GM19452 (cell line): ENCODE measurements around the gene HIF3A.
"Not testable (repeated sequence)": the region's sequence is repeated elsewhere in the genome, so short reads cannot be mapped to it uniquely, and the experiment has no call there.

Source experiments
- ATAC-seq: cut with Tn5 transposase; IDR thresholded peaks from one replicate; pipeline ENCODE4 v1.9.1; 2021; ENCODE audit not compliant: unreplicated experiment

The HIF3A gene

DNA sequence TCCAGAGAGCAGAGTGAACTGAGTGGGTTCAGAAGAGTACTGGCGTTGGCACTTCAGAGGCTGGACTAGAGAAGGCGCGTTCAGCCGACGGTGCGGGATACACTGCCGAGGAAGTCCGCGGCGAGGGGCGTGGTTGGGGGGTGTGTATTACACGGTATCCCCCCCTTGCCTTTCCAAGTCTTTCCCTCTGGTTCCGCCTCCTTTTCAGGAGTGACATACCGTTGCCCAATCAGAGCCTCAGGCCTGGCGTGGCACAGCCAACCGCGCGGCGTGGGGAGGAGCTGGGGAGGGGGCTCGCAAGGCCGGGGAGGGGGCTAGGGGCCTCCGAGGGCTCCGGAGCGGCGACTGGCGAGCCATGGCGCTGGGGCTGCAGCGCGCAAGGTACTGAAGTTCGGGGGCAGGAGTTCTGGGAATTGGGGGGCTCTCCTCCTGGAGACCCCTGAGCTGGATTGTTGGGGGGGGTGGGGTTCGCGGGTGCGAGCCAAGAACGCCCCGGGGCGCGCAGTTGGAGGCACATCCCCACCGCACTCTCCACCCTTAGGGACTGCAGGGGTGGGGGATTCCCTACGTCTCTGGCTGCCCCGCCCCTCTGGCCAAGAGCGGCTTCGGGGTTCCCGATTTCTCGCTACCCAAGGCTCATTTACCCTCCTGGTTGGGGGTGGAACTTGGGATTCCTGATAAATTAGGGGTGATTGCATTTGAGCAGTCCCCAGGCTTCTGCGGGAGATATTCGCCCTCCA, at the start of gene HIF3A:
Gene HIF3A (plus strand): TSS at position 321 of the 740 bp plus-strand sequence. CDS start 35 bp downstream, at position 356.
- no peak for ATAC-seq

DNA sequence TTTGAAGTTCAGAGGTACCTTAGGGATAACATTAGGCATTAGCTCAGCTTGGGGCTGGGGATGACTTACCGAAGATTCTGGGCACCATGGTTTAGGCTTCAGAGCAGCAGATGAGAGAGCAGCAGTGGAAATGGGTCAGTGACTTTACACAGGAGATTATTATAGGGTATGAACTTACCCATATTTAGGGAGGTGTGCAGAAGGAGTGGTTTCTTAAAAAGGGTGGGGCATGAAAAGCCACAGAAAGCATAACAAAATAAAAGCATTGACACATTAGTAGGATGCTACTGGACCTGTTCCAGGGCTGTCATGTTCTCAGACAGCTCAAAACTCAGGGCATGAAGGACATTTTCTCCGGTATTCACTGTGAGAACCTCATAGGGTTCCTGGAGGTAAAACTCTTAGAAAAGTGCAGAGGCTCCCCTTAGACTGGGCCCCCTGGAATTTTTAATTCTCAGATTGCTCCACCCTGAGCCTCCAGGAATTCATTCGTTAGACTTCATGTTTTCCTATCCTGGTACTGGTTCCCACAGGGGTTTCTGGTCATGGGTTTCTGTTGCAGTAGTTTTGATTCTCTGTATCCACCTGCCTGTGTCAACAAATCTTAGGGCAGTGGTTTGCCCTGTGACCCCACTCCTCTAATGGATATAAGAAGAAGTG, 46.6 kb upstream of the HIF3A start:
- ATAC-seq = no peak

DNA sequence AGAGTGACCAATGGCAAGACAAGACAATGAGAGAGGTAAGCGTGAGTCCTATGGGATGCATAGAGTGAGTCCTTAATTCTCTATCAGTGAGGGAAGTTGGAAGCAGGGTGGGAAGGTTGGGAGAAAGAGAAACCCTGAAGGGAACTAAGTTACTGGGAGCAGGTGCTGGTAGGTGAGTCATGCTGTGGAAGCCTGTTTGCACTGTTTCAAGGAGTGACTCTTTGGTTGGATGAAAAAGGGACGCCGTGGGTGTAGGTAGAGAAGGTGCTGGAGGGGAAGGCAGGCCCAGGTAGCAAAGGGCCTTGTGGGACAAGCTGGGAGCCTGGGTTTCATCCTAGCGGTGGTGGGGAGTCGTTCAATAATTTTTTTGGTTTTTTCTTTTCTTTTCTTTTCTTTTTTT, 45.4 kb upstream of the HIF3A start:
- no peak for ATAC-seq

DNA sequence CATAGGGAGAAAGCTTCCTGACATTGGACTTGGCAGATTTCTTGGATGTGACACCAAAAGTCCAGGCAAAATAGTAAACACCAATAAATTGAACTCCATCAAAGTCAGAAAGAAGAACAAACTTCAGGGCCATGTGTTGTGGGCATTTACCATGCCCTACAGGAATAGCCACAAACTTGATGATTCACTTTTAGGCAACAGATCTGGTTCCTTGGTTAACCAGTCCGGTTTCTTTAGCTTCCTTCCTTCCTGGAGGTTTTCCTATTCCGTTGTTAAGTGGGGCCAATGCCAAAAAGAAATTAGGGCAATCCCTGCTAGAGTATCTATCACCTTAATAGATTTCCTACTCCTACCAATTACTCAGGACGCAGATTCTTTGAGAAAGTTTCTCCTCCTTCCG, 42.1 kb upstream of the HIF3A start:
- ATAC-seq = no peak

DNA sequence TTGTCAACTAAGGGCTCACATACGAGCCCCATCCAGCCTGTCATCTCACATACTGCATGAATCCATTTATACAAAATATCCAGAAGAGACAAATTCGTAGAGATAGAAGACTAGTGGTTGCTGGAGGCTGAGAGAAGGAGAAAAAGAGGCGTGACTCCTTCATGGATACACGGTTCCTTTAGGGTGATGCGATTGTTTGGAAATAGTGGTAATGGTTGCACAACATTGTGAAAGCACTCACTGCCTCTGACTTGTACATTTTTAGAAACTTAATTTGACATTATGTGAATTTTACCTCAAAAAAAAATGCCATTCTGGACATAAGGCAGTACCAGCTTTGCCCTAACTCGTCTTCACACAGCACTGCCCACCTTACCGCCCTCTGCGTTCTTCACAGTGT, 40.0 kb upstream of the HIF3A start:
- ATAC-seq = no peak

DNA sequence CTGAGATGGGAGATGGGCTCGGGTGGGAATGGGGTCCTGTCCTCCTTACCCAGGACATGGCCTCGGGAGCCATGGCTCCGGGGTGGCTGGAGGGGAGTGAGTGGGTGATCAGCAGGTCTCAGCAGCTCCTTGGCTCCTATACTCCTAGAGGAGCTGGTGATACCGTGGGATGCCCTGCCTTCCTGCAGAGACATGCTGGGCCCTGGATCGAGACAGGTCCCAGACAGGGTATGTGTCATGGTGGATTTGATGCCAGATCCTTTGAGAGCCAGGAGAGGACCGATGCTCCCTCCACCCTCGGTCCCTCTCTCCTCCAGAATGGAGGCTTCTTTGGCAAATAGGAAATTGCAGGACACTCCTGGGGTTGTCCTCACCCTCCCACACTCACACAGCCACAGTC, 35.3 kb upstream of the HIF3A start:
- not testable (repeated sequence) for ATAC-seq

DNA sequence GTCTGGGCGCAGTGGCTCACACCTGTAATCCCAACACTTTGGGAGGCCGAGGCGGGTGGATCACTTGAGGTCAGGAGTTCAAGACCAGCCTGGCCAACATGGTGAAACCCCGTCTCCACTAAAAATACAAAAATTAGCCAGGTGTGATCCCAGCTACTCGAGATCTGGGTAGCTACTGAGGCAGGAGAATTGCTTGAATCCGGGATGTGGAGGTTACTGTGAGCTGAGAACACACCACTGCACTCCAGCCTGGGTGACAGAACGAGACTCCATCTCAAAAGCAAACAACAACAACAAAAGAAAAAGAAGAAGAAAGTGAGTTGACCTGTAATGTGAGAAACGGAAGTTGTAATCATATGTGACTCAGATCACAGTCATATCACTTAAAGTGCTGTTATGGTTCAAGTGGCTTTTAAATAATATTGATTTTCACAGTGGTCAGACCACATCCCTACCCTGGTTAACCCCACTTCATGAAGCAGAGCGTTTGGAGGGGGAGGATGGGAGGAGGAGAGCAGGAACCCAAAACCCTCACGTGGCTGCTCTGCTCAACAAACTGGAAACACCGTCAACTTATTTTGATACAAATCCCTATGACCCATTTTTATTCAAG, 34.1 kb upstream of the HIF3A start:
- ATAC-seq = peak; percentile 69

DNA sequence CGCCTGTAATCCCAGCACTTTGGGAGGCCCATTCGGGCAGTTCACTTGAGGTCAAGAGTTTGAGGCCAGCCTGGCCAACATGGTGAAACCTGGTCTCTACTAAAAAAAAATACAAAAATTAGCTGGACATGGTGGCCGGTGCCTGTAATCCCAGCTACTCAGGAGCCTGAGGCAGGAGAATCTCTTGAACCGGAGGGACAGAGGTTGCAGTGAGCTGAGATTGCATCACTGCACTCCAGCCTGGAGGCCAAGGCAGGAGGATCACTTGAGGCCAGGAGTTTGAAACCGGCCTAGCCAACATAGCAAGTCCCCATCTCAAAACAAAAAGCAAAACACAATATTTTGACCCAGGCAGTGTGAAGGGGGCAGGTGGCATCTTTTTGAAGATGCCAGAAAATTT, 32.0 kb upstream of the HIF3A start:
- not testable (repeated sequence) for ATAC-seq

DNA sequence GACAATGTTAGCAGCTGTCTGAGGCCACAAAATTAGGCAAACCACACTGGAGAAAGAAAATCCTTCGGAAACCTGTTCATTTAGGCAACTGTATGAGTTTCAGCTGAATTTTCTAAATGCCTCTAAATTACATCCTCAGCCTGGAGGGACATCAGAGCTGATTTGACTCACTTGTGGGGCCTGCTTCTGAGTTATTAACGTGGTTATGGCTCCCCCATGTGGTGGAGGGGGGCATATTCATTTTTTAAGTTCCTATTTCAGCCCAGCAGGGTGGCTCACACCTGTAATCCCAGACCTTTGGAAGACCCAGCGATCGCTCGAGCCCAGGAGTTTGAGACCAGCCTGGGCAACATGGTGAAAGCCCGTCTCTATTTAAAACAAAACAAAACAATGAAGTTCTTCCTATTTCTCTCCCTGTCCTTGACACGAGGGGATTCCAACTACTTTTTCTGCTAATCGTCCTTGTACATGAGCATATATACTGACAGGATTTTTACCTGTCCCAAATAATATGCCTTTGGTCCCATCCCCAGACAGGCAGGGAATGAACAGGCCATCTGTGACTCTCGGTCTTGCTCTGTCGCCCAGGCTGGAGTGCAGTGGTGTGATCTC, 31.5 kb upstream of the HIF3A start:
- no peak for ATAC-seq

DNA sequence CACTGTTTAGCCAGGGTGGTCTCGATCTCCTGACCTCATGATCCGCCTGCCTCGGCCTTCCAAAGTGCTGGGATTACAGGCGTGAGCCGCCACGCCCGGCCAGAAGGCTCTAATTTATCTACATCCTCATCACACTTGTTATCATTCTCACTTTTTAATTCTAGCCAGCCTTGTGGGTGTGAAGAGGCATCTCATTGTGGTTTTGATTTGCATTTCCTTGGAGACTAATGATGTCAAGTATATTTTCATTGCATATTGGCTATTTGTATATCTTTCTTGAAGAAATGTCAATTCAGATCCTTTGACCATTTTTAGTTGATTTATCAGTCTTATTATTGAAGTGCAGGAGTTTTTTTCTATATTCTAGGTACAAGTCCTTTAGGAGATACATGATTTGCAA, 27.7 kb upstream of the HIF3A start:
- no peak for ATAC-seq

DNA sequence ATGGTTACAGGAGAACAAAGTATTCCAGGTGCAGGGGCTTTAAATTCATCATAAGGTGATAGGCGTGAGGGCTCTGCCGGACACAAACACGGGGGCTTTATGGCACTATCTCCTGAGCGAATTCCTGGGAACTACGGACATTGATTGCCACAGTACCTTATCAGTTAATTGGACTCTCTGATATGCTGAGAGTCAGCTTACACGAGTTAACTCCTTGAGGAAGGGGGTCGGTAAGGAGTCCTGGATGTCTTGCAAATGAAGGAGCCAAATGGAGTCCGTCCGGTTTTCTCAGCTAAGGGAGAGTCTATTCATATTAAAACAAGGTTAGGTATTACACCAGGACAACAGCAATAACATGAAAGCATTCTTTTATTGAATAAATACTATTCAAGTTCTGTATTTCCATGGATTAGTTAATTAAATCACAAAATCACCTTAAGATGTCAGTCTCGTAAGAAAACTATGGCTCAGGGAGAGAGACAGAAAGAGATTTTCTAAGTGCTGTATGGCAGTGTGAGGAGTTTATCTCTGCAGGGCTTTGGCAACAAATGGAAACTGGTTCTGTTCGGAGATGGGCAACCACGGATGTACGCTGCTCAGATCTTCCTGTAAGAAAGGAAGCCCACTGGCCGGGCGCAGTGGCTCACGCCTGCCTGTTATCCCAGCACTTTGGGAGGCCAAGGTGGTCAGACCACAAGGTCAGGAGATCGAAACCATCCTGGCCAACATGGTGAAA, 26.2 kb upstream of the HIF3A start:
- ATAC-seq = no peak

DNA sequence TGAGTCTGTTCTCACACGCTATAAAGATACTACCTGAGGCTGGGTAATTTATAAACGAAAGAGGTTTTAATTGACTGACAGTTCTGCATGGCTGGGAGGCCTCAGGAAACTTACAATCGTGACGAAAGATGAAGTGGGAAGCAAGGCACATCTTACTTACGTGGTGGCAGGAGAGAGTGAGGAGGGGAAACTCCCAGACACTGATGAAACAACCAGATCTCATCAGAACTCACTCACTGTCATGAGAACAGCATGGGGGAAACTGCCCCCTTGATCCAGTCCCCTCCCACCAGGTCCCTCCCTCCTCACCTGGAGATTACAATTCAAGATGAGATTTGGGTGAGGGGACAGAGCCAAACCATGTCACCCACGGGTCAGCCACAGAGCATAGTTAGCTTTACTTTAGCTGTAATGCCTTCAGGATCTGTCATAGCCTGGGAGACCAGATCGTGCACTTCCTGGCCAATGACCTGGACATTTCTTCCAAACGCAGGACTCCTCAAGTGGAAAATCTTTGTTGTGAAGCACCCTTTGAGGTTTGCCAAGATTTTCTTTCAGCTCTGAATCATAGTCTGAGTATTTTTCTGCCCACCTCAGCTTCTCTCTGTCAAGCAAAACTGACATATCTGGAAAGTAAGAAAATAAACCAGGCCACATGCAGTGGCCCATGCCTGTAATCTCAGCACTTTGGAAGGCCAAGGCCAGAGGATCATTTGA, 25.2 kb upstream of the HIF3A start:
- ATAC-seq = no peak

DNA sequence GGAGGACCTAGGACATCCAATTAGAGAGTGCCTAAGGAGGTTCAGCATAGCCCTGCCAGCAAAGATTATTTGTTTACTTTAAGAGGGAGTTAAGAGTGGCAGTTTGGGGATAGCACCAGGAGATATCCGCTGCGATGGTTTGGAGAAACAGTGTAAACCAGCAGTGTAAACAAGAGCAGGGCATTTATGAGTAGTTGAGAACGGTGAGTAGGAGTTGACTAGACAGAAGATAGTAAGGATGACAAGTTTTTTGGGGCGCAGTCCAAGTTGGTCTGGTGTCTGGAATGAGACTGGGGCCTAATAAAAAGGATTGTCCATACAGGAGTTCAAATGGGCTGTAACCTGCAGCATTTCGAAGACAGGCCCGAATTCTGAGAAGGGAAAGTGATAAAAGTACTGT, 22.9 kb upstream of the HIF3A start:
- ATAC-seq = not testable (repeated sequence)

DNA sequence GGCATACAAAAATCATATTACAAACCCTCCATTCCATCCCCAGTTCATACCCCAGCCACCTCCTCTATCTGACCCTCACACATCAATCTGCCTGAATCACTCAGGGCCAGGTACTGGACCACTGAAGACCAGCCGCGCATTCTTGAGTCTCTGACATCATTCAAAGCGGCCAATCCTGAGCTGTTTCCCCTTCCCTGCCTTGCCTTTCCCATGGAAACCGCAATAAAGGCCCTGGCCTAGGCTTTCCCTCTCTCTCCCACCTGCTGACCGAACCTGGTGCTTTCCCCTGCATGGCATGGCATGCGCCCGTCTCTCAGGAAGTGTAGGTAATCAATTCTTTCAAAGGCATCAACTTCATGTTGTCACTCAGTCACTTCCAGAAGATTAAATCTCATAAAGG, 17.7 kb upstream of the HIF3A start:
- no peak for ATAC-seq

DNA sequence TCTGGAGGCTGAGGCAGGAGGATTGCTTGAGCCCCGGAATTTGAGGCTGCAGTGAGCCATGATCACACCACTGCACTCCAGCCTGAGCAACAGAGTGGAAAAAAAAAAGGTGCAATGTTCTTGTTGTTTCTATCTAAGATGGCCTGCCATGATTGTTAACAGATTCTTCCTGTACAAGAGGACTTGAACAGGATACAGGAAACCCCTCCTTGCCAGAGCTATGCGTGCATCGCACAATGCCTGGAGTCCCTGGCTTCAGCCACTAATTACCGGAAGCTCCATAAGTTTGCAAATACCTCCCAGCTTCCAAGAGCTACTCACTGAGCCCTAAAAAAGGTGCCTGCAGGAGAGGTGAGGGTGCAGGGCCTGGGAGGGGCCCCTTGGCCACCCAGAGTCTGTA, 13.1 kb upstream of the HIF3A start:
- ATAC-seq = no peak

DNA sequence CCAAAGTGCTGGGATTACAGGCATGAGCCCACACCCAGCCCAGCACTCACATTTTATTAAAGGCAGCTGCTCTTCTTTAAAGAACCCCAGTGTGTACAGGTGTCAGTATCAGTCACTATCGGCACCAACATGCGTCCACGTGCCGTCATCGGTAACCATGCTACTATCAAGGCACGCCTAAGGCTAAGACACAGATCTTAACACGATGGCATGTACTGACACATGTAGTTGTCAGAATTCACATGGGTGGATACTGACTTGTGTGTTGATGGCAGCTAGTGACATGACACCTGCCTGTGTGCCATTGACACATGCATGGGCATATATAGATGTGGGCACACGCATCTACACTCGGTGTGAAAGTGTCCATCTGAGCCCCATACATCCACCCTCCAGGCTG, 12.2 kb upstream of the HIF3A start:
- ATAC-seq = no peak

DNA sequence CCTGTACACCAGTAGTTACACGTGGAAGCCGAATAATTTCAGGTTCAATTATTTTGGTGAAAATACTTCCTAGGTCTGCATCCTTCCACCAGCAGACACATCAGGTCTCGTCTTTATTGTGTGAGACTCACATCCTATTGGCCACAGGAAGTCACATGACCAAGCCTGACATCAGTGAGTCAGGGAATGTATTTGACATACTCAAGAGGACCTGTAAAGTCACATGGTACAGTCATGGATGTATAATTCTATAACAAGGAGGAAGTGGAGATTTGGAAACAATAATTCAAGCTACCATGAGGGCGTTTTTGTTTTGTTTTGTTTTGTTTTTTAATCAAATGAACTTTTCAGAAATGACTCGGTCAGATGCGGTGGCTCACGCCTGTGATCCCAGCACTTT, 9.3 kb upstream of the HIF3A start:
- no peak for ATAC-seq

DNA sequence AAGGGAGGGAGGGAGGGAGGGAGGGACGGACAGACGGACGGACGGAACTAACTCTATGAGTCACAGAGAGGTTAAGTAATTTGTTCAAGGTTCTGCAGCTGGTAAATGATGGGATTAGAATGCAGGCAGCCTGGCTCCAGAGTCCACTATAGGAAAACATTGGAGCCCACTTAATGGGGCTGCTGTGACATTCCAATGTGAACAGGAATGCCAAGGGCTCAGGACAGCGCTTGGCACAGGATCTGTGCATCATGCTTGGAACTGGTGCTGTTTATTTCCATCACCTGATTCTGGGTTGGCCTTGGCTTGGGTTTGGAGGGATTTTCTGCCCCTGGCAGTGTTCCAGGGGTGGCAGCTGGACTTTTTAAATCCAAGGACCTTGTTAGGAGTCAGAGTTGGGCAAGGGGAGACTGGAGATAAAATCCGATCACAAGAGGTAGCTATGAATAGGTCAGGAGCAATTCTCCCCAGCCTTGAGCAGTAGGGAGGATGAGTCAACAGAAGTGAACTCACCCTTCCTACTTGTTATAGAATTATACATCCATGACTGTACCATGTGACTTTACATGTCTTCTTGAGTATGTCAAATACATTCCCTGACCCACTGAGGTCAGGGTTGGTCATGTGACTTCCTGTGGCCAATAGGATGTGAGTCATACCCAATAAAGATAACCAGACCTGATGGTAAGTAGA, 7.8 kb upstream of the HIF3A start:
- ATAC-seq = no peak

DNA sequence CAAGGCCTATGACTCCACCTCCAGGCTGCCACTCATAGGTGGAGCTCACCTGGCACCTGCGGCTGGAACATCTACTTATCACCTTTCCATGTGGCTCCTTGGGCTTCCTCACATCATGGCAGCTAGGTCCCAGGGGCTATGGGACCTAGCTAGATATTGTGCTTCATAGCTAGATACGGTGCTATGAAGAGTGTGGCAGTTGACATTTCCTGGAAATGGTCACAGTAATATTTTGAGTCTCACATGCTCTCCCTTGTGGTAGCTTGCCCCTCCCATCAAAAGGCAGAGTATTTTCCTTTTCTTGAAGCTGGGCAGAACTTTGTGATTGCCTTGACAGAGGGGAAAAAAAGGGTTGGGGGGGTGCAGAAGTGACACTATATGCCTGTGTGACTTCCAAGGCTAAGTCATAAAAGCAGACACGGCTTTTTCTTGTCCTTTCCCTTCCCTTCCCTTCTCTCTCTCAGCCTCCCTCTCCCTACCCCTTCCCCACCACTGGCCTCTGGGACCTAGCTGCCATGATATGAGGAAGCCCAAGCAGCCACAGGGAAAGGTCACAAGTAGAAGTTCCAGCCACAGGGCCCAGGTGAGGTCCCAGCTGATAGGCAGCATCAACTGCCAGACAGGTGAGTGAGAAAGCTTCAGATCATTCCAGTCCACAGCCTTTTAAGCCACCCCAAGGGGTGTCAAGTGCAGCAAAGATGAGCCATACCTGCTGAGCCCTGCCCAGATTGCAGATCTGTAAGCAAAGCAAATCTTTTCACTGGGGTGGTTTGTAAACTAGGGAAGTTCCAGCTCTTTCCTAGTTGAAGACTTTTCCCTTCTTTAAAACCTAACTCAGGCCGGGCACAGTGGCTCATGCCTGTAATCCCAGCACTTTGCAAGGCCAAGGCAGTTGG, 6.9 kb upstream of the HIF3A start:
- no peak for ATAC-seq
